Sigmoid colon (tissue), 7 donors: ENCODE results near the gene ANKRD6. TPM values are rescaled to one million over a fixed set of nuclear protein-coding genes. Genes with fewer than 3 reads are reported as not detected.

Source experiments
- DNase-seq: peaks from one replicate; pipeline ENCODE4 v3.0.0-alpha.2; 2019
- H3K27ac ChIP-seq, 4 donors: fragments of 200-600 bp; sonication (generic); one replicate each; pipeline ENCODE4 v1.5.1; 2016 to 2019; ENCODE audit warnings: mild to moderate bottlenecking in 1 of 4
- H3K27me3 ChIP-seq, 3 donors: fragments of 200-600 bp; sonication (generic); one replicate each; pipeline ENCODE4 v1.5.1; 2019; ENCODE audit warnings: mild to moderate bottlenecking in 1 of 3
- H3K36me3 ChIP-seq, 4 donors: fragments of 200-600 bp; sonication (generic); one replicate each; pipeline ENCODE4 v1.5.1; 2016 to 2019
- H3K4me1 ChIP-seq, 4 donors: fragments of 200-600 bp; sonication (generic); one replicate each; pipeline ENCODE4 v1.5.1; 2017 to 2019
- H3K4me3 ChIP-seq, 4 donors: fragments of 200-600 bp; sonication (generic); one replicate each; pipeline ENCODE4 v1.5.1; 2017 to 2019; ENCODE audit warnings: mild to moderate bottlenecking in 2 of 4, moderate library complexity in 1 of 4
- H3K9me3 ChIP-seq, 4 donors: fragments of 200-600 bp in 3 of 4; sonication (generic) in 3 of 4; one replicate each; pipeline versions ENCODE4 v1.5.1 to v1.6.1; 2013 to 2019
- EP300 ChIP-seq, 4 donors: sonication (generic); formaldehyde crosslinking; IDR thresholded peaks; one replicate each; pipeline ENCODE4 v1.6.1; 2017; ENCODE audit warnings: antibody characterized with exemption in 4 of 4
- POLR2A ChIP-seq, 2 donors: fragments of 450-650 bp; IDR thresholded peaks; one replicate each; pipeline ENCODE4 v1.6.1; 2016; ENCODE audit warnings: antibody characterized with exemption in 2 of 2, mild to moderate bottlenecking in 2 of 2, moderate library complexity in 2 of 2
- POLR2AphosphoS5 ChIP-seq, 4 donors: sonication (generic); formaldehyde crosslinking; IDR thresholded peaks; one replicate each; pipeline ENCODE4 v1.6.1; 2017; ENCODE audit warnings: antibody characterized with exemption in 4 of 4
- WGBS, 2 donors: extraction: QIAGEN DNeasy Blood & Tissue Kit; methylation state at CpG; one replicate each; pipeline ENCODE4 v1.1.7; 2013; 5-methylcytosine and 5-hydroxymethylcytosine counted together
- intact Hi-C: fragments of 100-400 bp; cut with DNase I; formaldehyde crosslinking; loops from one replicate; pipeline ENCODE4 v1.15.1; 2023
- polyA plus RNA-seq, 3 donors: library from polyadenylated mRNA; stranded (reverse); fragments of 200-250 nt; gene quantifications; one replicate each; pipeline ENCODE4 v1.2.3, GENCODE V29; 2013
- total RNA-seq, 4 donors: library from RNA; depleted of rRNA; stranded (reverse); fragments of >200 nt; gene quantifications; one replicate each; pipeline ENCODE4 v1.1.0, GENCODE V29; 2016
- TF ChIP-seq, protein P1 (sequence below), 4 experiments: fragments of 450-650 bp in 3 of 4; fragments of 200-600 bp in 1 of 4; IDR thresholded peaks; one replicate each; pipeline ENCODE4 v1.5.1; 2016 to 2019; ENCODE audit warnings: antibody characterized with exemption in 4 of 4, mild to moderate bottlenecking in 3 of 4, moderate library complexity in 2 of 4
- donor health status: healthy with polysubstance abuse.
- donor health status: Bipolar disorder and iron deficiency.
- donor health status: healthy.

Gene ANKRD6
- total and polyA plus RNA-seq, 7 donors = 1.7 to 21.6 (median 8.0) TPM

DNA sequence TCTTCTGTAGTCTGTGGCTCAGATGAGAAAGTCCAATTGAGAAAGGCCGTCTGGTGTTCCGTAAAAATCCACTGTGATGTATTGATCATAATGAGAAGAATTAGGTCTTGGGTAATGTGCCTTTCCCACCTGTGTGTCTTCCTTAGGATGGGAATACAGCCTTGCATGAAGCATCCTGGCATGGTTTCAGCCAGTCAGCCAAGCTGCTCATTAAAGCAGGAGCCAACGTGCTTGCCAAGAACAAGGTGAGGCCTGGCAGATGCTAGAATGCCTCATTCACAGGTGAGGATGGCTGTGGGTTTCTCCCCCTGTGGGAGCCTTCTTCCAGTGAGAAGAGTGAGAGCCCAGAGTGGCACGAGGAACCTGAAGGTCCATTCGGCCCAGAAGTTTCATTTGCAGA is 172.9 kb downstream of the ANKRD6 start:
- Histone ChIP-seq H3K27me3 (no peaks in the 10 kb centered on the region), H3K4me3 (no peak overlapping the region), H3K4me1 (no peaks in the 10 kb centered on the region), H3K27ac (no peak overlapping the region), H3K9me3 (no peaks in the 10 kb centered on the region), H3K36me3 (no peaks in the 10 kb centered on the region)
- TF ChIP-seq POLR2A (IDR thresholded peaks at IDR 0.05) = no peak
- TF ChIP-seq EP300 (IDR thresholded peaks at IDR 0.05) = no peak
- no peak for TF ChIP-seq POLR2AphosphoS5 (IDR thresholded peaks at IDR 0.05)
- TF ChIP-seq, protein P1, sequence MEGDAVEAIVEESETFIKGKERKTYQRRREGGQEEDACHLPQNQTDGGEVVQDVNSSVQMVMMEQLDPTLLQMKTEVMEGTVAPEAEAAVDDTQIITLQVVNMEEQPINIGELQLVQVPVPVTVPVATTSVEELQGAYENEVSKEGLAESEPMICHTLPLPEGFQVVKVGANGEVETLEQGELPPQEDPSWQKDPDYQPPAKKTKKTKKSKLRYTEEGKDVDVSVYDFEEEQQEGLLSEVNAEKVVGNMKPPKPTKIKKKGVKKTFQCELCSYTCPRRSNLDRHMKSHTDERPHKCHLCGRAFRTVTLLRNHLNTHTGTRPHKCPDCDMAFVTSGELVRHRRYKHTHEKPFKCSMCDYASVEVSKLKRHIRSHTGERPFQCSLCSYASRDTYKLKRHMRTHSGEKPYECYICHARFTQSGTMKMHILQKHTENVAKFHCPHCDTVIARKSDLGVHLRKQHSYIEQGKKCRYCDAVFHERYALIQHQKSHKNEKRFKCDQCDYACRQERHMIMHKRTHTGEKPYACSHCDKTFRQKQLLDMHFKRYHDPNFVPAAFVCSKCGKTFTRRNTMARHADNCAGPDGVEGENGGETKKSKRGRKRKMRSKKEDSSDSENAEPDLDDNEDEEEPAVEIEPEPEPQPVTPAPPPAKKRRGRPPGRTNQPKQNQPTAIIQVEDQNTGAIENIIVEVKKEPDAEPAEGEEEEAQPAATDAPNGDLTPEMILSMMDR (IDR thresholded peaks at IDR 0.05) = no peak
- DNase-seq = no peak
- 86 to 89% methylated on average over 5 of the region's 5 CpGs for WGBS, 2 donors
- intact Hi-C loops = no loop called here

DNA sequence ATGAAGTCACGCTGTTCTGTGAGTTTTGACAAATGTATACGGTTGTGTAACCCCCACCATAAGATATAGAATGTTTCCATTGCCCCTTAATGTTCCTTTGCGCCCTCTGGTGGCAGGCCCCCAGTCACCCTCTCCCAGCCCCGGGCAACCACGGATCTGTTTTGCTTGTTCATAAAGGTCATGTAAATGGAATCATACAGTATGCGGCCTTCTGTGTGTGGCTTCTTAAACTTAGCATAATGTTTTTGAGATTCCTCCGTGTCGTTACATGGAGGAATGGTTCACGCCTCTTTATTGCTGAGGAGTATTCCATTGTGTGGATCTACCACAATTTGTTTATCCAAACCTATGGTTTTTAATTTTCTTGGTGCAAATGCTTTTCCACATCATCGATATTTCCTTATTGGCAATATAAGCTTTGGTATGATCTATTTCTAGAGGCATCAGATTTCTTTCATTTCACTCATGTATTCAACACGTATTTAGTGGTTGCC is 177.2 kb downstream of the ANKRD6 start:
- Histone ChIP-seq H3K4me3 (no peak overlapping the region), H3K27me3 (no peaks in the 10 kb centered on the region), H3K4me1 (no peaks in the 10 kb centered on the region), H3K9me3 (no peaks in the 10 kb centered on the region), H3K36me3 (no peaks in the 10 kb centered on the region), H3K27ac (no peak overlapping the region)
- TF ChIP-seq POLR2A (IDR thresholded peaks at IDR 0.05) (no peak), POLR2AphosphoS5 (IDR thresholded peaks at IDR 0.05) (no peak), EP300 (IDR thresholded peaks at IDR 0.05) (no peak)
- TF ChIP-seq, protein P1 (IDR thresholded peaks at IDR 0.05) = peak; percentile 58 to 86 (median 64)
- peak; percentile 79 for DNase-seq
- WGBS, 2 donors = 31 to 56% methylated on average over 11 of the region's 11 CpGs
- intact Hi-C loops = loop anchor here (1.0 to 5.0 kb wide), 2 partner anchors 177 to 243 kb away; partner anchors contain the start of gene ANKRD6

DNA sequence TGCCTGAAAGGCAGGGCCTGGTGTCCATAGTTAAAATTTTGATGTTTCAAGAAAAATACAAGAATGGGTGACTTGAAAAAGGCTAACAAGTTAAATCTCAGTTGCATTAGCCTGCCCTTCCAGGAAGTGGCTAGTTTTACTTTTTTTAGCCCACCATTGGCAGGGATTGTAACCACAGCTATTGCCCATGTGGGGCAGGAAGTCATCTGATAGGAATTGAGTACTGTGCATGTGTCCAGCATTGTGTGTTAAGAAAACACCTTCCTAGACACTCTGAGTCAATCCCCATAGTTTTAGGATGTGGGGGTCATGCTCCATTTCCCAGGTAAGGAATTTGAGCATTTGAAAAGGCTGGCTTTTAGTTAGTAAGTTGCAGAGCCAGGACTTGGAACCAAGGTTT is 178.7 kb downstream of the ANKRD6 start:
- H3K36me3 ChIP-seq = peaks cover 0 to 4% (median 0%) of the 10 kb centered on the region in 4 donors
- no peak for DNase-seq
- H3K9me3 ChIP-seq = no peaks in the 10 kb centered on the region
- intact Hi-C loops = loop anchor here (5.0 kb wide), 1 partner anchor 244 kb away; no protein-coding TSS in a partner anchor
- H3K4me1 ChIP-seq = no peaks in the 10 kb centered on the region
- no peaks in the 10 kb centered on the region for H3K27me3 ChIP-seq
- TF ChIP-seq POLR2AphosphoS5 (IDR thresholded peaks at IDR 0.05) (no peak), EP300 (IDR thresholded peaks at IDR 0.05) (no peak), POLR2A (IDR thresholded peaks at IDR 0.05) (no peak)
- TF ChIP-seq, protein P1 (IDR thresholded peaks at IDR 0.05) = no peak
- no peak overlapping the region for H3K27ac ChIP-seq
- H3K4me3 ChIP-seq = no peak overlapping the region

DNA sequence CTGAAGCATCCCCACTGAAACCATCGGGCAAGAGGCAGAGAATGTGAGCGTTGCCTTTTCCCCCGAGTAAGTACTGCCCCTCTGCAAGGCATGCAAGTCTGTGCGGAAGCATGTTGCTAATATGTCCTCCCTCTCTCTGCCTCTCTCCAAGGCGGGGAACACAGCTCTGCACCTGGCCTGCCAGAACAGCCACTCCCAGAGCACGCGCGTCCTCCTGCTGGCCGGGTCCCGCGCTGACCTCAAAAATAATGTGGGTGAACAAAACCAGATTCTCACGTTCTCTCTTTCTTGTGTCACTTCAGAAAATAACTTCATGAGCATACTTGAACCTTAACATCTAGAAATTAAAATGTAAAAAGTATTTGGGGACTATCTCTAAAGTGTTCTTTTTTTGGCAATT is 179.2 kb downstream of the ANKRD6 start:
- Histone ChIP-seq H3K27ac (no peak overlapping the region), H3K9me3 (no peaks in the 10 kb centered on the region), H3K4me3 (no peak overlapping the region), H3K4me1 (no peaks in the 10 kb centered on the region), H3K36me3 (peaks cover 0 to 6% (median 0%) of the 10 kb centered on the region in 4 donors), H3K27me3 (no peaks in the 10 kb centered on the region)
- no peak for TF ChIP-seq POLR2AphosphoS5 (IDR thresholded peaks at IDR 0.05)
- no peak for TF ChIP-seq POLR2A (IDR thresholded peaks at IDR 0.05)
- no peak for TF ChIP-seq EP300 (IDR thresholded peaks at IDR 0.05)
- TF ChIP-seq, protein P1 (IDR thresholded peaks at IDR 0.05) = no peak
- intact Hi-C loops = loop anchor here (5.0 kb wide), 1 partner anchor 245 kb away; no protein-coding TSS in a partner anchor
- no peak for DNase-seq
- WGBS, 2 donors = 83 to 89% methylated on average over 12 of the region's 12 CpGs

DNA sequence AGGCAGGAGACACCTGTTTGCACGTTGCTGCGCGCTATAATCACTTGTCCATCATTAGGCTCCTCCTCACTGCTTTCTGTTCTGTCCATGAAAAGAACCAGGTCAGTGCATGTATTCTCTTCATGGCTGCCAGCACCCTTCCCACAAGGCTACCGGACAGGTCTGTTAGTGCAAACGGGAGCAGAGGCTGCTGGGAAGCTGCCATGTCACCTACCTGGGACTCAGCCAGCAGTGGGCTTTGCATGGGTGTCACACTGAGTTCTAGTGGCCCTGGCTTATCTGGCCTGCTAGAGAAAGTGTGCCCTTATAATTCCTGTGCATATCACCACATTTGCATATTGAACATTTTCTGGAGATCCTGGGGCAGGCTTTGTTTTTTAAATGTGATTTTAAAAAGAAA is 180.8 kb downstream of the ANKRD6 start:
- Histone ChIP-seq H3K27ac (no peak overlapping the region), H3K27me3 (no peaks in the 10 kb centered on the region), H3K4me3 (no peak overlapping the region), H3K36me3 (peaks cover 0 to 6% (median 0%) of the 10 kb centered on the region in 4 donors), H3K9me3 (no peaks in the 10 kb centered on the region), H3K4me1 (no peaks in the 10 kb centered on the region)
- DNase-seq = no peak
- intact Hi-C loops = loop anchor here (5.0 kb wide), 1 partner anchor 246 kb away; no protein-coding TSS in a partner anchor
- WGBS, 2 donors = 71 to 88% methylated on average over 5 of the region's 5 CpGs
- TF ChIP-seq POLR2A (IDR thresholded peaks at IDR 0.05) (no peak), POLR2AphosphoS5 (IDR thresholded peaks at IDR 0.05) (no peak), EP300 (IDR thresholded peaks at IDR 0.05) (no peak)
- TF ChIP-seq, protein P1 (IDR thresholded peaks at IDR 0.05) = no peak
